HG03469 (cell line): ENCODE data around the gene CROCC2.

Experiments
- ATAC-seq: cut with Tn5 transposase; IDR thresholded peaks from one replicate; pipeline ENCODE4 v1.9.1; 2021; ENCODE audit warnings: mild to moderate bottlenecking, moderate library complexity, moderate number of reproducible peaks; ENCODE audit not compliant: unreplicated experiment

The CROCC2 gene

DNA sequence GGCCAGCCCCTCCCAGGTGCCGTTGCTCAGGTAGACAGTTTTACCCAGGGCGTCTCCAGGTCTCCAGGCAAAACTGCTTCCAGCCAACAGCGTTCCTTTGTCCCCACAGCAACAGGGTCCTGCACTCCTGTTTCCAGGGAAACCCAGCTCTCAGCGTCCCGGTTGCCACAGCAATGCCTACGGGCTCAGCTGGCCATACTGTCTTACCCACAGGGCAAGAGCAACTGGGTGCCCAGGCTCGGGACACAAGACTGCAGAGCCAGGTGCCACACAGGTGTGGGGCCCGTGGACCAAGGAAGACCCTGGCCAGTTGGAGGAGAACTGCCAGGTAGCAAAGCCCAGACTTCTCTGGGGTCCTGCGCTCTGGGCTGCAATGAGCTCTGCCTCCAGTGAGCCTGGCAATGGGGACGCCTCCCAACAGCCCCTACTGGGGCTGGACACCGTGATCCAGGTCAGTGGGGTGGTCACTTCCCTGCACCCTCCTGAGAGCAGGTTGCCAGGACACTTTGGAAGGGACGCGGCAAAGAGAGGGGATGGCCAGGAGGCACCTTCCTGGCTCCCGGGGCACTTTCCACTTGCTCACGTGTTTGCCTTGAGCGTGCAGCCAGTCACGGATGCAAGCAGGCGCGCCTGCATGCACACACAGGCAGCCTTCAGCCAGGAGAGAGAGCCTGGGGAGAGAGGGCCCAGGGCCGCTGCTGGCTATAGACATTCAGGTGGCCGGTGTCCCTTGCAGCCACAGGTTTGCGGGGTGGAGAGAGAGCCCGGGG, at the start of gene CROCC2:
TSS of gene CROCC2 (plus strand) at position 196 of the 770 bp plus-strand sequence. CDS start at position 374, 178 bp downstream.
- no peak for ATAC-seq

DNA sequence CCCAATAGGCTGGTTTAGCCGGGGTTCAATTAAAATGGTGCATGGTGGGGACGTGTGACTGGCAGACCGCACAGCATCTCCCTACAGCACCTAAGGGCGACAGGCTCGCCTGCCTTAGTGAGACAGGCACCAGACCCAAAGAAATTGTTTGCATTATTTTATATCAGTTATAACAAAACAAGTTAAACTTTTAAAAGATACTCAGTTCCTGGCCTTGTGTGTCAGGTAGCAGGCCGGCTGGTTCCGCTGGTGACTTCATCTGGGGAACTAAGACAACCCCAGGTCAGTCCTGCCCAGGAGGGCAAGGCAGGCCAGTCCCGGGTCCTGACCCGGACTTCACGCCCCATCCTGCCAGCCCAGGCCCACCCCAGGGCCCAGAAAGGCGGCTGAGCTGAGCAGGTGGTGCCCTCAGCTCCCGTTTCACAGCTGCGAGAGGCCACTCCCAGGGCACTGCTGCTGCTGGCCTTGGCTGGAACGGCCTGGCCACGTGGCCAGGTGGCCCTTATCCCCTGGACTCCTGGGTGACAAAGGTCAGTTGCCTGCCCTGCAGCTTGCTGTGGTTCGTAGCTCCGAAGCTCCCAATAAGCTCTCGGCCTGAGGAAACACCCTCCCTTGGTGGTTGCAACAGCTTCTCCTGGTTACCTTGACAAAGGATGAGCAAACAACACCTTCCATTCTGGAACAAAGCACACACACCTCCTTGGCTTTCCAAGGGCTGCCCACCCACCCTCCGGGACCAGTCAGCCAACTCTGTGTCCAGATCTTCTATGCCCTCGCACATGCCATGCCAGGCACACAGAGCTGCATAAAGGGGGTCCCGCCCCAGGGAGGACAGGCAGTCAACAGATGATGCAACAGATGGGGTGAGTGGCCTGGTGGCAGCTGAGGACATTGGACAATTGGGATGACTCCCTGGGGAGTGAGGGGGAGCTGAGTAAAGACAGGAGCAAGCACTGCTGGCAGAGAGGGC, 48.8 kb upstream of the CROCC2 start:
- ATAC-seq = no peak

DNA sequence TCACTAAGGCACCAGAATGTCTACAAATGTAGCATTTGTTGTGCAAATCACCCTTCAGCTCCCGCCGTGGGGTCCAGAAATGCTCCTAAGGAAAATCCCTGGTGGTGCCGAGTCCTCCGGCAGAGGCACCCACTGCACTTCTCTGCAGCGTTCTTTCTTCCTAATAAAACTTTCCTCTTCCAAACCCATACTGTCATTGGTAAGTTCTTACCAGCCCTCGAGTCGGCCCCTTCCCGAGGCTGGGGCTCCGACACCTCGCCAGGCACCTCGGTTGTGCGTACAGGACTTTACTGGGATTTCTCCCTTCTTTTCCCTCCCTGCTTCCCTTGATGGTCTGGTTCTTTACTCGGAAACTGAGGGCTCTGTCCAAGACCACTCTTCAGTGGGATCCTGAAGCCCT, 47.8 kb upstream of the CROCC2 start:
- no peak for ATAC-seq

DNA sequence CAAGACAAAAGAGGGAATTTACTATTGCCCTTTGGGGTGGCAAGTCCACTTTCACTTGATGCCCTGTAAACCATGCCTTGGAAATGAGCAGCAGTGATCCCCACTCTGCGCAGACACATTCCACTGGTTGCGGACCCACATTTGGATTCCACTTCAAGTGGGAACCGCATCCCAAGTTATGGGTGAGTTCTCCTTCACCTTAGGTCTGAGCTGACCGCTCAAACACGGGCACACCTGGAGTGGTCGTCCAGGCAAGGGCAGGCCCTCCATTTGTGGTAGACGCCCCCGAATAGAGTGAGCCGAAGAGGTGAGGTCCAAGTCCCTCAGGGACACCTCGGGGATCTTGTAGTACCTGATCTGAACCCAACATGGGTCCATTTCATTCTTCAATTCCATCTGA, 47.3 kb upstream of the CROCC2 start:
- no peak for ATAC-seq

DNA sequence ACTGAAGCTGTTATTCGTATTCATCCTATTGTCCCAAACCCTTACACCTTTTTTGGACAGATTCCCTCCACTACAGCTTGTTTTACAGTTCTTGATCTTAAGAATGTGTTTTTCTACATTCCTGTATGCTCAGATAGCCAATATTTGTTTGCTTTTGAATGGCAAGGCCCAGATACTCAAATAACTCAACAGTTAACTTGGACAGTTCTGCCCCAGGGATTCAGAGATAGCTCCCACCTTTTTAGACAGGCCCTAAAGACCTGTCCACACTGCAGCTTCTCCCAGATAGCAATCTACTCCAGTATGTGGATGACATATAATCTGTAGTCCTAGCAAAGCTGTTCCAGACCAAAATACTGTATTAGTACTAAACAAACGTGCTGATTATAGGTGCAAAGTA, 44.6 kb upstream of the CROCC2 start:
- ATAC-seq = no peak

DNA sequence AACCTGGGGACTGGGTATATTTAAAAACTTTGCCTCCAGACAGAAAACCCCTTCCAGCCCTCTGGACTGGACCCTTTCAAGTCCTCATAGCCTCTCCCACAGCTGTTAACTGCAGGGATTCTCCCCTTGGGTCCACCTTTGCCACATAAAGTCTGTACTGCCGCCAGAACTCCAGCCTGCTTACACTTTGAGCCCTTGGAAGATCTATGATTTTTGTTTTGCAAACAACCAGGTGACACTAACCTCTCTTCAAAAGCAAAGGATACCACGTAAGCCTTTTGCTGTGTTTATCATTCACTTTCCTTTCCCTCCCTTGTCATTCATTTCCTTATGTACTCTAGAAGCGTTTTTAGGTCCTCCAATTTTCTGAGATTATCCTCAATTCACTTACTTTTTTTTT, 41.7 kb upstream of the CROCC2 start:
- ATAC-seq = no peak

DNA sequence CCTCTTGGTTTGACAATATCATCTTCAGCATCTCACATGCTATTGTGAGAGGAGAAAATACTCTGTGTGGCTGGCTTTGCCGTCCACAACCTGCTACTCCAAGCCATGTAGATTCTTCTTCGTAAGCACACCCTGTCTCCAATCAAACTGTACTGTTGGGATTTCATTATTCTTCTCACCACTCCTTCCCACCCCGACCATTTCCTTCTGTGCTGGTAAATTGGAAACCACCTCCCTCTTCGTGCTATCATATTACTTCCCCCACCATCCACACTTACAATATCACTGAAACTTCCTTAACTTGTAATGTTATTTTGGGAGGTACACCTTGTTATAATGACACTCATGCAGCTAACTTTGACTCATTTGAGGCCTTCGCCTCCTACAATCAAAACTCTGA, 40.7 kb upstream of the CROCC2 start:
- ATAC-seq = no peak

DNA sequence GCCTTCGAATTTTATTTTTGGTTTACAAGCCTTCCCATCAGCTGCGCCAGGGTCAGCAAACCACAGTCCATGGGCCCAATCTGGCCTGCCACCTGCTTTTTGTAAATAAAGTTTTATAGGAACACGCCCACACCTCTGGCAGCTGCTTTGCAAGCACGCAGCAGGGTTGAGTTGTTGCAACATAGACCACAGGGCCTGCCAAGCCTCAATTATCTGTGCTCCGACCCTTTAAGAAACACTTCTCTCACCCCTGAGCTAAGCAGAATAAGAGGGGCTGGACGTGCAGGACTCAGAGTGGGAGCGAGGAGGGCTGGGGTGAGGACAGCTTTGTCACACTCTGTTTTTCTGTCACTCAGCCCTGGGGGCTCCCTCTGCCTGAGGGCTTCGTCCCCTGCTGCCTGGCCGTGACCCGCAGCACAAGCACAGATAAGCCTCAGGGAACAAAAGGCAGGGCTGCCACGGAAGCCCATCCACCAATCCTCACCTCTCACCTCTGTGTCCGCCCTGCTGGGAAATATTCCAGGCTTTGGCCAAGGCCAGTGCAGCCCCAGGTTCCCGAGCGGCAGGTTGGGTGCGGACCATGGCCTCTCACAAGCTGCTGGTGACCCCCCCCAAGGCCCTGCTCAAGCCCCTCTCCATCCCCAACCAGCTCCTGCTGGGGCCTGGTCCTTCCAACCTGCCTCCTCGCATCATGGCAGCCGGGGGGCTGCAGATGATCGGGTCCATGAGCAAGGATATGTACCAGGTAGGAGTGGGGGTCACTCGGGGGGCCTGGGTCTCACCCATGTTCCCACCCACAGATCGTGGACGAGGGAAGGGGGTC, 37.6 kb upstream of the CROCC2 start, which contains the start of gene AGXT:
TSS of gene AGXT (plus strand) at position 539 of the 823 bp plus-strand sequence. CDS start at position 581, 42 bp downstream.
- ATAC-seq = no peak

DNA sequence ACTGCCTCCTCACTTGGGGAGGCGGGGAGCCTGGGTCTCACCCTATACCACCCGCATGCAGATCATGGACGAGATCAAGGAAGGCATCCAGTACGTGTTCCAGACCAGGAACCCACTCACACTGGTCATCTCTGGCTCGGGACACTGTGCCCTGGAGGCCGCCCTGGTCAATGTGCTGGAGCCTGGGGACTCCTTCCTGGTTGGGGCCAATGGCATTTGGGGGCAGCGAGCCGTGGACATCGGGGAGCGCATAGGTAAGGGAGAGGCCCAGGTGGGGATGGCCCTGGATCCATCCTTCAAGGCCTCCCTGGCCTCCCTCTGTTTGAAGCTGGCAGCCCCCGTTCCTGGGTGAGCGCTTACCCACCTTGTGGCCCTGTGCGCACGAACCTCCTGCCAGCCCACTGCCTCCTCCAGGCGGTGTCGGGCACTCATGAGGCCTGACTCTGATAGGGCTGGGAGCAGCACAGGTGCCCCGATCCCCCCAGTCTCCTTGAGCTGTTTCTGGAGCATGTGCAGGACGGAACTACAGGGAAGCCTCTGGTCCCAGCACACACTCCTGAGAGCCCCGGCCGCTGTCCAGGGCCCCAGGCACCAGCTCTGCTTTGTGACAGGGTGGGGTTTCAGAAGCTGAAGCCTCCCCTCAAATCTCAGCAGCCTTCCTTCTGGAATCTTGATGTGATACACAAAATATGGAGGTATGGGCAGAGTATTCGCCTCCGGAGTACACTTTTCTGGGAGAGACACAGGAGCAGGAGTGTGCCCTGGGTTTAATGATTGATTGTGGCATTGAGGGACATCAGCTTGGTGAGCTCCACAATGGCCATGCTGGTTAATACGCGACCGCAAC, 36.8 kb upstream of the CROCC2 start:
- no peak for ATAC-seq

DNA sequence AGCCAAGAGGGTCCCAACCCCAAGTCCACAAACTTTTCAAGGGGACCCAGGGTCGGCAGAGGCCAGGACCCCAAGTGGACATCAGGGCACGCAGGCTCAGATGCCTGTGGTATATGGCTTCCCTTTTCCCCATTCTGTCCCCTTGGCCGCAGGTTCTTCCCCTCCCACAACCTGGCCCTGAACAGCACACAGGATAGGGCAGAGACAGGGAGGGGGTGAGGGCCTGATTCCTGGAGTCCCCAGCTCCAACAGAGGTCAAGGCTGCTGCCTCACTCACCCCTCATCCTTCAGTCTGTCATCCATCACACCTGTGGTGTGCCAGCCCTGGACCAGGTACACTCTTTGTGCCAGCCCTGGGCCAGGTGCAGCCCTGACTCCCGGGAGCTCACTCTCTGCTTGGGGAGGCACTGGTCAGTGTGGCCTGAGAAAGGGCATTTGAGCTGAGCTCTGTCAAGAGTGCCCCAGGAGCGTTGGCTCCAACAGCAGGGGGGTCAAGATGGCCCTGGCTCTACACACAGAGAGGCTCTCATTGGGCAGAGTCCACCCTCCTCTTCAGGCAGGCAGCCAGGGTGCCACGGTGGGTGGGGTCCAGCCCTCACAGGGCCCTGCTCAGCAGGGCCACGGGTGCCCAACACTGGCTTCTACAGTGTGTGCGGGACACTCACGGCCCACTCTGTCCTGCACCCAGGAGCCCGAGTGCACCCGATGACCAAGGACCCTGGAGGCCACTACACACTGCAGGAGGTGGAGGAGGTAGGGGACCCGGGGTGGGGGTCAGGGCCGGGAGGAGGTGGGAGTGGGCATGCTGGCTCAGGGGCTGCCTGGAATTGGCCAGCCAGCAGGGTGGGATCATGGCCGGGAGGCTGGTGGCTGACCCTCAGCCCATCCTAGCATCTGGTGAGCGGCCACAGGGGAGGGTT, 35.9 kb upstream of the CROCC2 start:
- ATAC-seq = no peak

DNA sequence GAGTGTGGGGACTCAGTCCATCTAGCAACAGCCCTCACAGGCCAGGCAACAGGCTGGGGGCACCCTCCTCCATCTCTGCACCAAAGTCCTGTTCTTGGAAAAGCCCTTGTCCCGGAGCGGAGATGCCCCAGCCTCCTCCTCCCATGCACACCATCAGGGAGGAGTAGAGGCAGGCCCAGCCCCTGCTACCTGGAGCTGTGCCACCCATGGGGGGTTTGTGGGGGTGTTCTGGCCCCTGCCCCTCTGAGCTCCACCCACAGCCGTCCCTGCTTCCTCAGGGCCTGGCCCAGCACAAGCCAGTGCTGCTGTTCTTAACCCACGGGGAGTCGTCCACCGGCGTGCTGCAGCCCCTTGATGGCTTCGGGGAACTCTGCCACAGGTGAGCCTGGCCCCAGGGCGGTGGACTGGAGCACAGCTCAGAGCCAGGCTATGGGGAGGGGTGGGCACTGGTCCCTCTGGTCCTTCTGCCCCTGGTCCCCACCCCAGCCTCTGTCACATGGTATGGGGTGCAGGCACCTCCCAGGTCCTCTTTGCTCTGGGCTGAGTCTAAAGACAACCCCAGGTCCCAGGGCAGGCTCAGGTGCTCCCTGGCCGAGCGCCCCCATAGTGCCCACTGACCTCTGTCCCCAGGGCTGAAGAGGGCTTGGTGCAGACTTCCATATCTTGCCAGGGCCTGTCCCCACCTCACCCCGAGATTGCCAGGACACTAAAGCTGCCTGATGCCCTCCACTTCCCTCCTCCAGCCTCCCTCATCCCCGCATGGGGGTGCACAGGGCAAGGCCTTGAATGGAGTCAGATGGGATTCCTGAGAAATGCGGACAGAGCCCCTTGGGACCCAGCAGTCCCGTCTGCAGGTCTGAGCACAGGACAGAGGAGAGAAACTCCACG, 34.8 kb upstream of the CROCC2 start:
- no peak for ATAC-seq

DNA sequence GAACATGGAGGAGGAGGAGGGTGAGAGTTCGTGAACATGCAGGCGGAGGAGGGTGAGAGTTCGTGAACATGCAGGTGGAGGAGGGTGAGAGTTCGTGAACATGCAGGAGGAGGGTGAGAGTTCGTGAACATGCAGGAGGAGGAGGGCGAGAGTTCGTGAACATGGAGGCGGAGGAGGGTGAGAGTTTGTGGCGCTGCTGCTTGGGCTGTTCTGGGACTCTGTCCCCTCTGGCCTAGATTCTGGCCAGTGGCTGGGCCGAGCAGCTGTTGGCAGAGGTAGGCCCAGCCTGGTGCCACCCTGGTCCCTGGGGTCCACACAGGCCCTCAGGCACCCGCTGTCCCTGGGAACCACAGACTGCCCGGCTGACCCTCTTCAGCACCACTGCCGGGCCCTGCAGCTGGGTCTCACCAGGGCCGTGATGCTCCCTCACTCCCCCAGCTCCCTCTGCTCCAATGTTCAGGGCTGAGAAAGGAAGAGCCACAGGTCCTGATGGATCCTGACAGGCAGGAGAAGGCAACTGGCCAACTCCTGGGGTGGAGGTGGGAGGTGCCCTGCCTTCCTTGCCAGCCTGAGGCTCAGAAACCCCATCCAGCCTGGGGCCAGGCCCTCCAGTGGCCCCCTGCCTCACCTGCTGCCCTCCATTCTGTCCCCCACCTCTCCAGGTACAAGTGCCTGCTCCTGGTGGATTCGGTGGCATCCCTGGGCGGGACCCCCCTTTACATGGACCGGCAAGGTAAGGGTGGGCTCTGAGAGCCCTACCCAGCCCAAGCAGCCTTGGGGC, 33.6 kb upstream of the CROCC2 start:
- no peak for ATAC-seq

DNA sequence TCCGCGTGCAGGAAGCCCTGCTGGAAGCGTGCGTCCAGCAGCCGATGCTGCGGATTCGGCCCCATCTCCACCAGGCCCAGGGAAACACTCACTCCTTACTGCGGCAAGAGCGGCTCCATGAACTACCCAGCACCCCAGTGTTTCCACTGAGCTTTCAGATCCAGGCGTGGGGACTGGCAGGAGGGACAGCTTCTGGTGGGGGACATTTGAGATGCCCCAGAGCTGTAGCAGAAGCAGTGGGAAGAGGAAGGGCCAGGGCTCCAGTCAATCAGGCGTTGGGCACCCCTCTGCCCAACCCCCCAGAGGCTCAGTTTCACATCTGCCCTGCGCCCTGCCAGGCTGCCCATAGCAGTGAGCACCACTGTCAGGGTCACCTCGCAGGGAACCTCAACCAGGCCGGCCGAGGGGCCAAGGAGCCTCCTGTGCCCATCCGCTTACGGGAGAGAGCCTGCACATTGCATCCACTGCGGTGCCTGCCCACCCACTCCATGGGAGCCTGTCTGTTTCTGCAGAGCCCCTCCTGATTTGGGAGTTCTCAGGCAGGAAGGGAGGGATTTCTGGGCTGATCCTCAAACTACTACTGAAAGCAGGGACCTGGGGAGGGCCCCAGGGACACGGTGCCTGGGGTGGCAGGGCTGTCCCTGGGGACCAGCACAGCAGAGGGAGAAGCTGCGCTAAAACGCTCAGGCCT, 32.9 kb upstream of the CROCC2 start:
- ATAC-seq = no peak

DNA sequence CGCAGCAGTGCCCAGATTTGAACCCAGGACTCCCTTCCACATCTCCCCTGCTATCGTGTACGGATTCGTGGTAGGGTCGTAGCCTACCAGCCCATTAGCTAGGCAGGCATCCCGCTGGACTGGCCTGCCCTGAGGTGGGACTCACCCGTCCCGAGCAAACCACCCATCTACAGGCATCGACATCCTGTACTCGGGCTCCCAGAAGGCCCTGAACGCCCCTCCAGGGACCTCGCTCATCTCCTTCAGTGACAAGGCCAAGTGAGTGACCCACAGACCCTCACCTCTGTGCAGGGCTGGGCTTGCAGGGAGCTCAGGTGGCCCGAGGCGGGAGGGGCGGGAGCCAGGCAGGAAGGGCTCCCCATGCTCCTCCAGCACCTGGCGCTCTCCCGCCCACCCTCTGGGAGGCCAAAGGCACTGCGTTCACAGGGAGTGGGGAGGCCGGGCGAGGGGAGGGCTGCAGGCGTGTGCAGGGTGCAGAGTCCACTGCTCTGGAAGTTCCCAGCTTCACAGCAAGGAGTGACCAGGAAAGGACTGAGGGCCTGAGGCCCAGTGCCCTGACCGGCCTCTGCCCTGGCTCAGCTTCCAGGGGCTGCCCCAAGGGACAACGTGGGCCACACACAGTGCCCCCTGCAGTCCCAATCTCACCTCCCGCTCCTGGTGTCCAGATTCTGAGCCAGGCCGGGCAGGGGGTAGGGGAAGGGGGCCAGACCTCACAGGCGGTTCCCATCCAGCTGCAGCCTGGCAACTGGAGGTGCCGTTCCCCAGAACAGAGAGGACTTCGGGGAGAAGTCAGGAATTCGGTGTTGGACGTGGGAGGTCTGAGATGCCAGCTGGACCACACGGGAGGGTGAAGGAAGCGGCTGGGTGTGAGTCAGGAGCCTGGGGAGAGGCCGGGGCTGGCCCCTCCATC, 32.1 kb upstream of the CROCC2 start:
- ATAC-seq = no peak

DNA sequence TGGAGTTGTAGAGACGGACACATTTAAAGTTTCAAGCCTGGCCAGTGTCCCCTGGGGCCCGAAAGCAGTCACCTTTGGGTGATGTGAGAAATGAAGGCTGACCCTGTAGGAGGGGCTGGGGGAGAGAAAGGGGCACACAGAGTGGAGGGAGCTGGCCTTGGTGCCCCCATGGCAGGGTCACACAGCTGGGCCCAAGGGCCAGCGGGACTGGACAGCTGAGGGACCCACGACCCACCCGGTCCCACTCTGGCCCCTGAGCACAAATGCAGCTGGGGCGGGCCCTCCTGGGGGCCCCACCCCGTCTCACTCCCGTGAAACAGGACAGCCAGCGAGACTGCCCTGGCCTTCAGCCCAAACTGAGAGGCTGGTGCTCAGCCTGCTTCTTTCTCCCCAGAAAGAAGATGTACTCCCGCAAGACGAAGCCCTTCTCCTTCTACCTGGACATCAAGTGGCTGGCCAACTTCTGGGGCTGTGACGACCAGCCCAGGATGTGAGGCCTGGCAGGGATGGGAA, 31.4 kb upstream of the CROCC2 start:
- no peak for ATAC-seq
